Measurements from ENCODE around the gene PLEKHA8.

GRCh38 chr7:30047124-30047523 lies 18.9 kb downstream of the PLEKHA8 start:
- TF ChIP-seq FOXM1 (IDR thresholded peaks at IDR 0.05; ENCODE audit: borderline replicate concordance) (no peak), SP1 (IDR thresholded peaks at IDR 0.05) (no peak), LEF1 (IDR thresholded peaks at IDR 0.05; ENCODE audit: borderline replicate concordance) (no peak), FOXA1 (IDR thresholded peaks at IDR 0.05) (no peak), SUZ12 (IDR thresholded peaks at IDR 0.05) (no peak), BHLHE40 (IDR thresholded peaks at IDR 0.05; ENCODE audit: borderline replicate concordance) (no peak), TARDBP (IDR thresholded peaks at IDR 0.05) (no peak), ZNF384 (IDR thresholded peaks at IDR 0.05) (no peak), FOXK2 (IDR thresholded peaks at IDR 0.05) (no peak), HDGF (IDR thresholded peaks at IDR 0.05; ENCODE audit: borderline replicate concordance) (no peak), NFRKB (IDR thresholded peaks at IDR 0.05) (no peak), L3MBTL2 (conservative IDR thresholded peaks at IDR 0.05) (no peak), PKNOX1 (IDR thresholded peaks at IDR 0.05) (no peak)
